HEK293 (cell line): ENCODE results near the gene RAD52.

ENCODE experiments used
- AEBP2 ChIP-seq: fragments of 450-650 bp; formaldehyde crosslinking; IDR thresholded peaks from 2 replicates; pipeline ENCODE4 v1.5.1; 2016; ENCODE audit warnings: missing biosample characterization, missing genetic modification characterization, borderline replicate concordance
- FEZF1 ChIP-seq: fragments of 450-650 bp; formaldehyde crosslinking; IDR thresholded peaks from 2 replicates; pipeline ENCODE4 v1.5.1; 2016; ENCODE audit warnings: missing biosample characterization, missing genetic modification characterization
- HIC1 ChIP-seq: fragments of 450-650 bp; formaldehyde crosslinking; IDR thresholded peaks from 2 replicates; pipeline ENCODE4 v1.5.1; 2016; ENCODE audit warnings: missing biosample characterization, missing genetic modification characterization
- HOXC10 ChIP-seq: sonication (generic); formaldehyde crosslinking; IDR thresholded peaks from 2 replicates; pipeline ENCODE4 v1.8.1; 2023; ENCODE audit warnings: mild to moderate bottlenecking, missing genetic modification reagents
- HOXD13 ChIP-seq: sonication (generic); formaldehyde crosslinking; IDR thresholded peaks from 2 replicates; pipeline ENCODE4 v1.8.0; 2022; ENCODE audit warnings: missing genetic modification reagents, borderline replicate concordance
- KLF1 ChIP-seq: fragments of 450-650 bp; formaldehyde crosslinking; IDR thresholded peaks from 2 replicates; pipeline ENCODE4 v1.5.1; 2016; ENCODE audit warnings: missing biosample characterization, missing genetic modification characterization
- KLF9 ChIP-seq: fragments of 450-650 bp; formaldehyde crosslinking; IDR thresholded peaks from 2 replicates; pipeline ENCODE4 v1.5.1; 2016; ENCODE audit warnings: missing biosample characterization, missing genetic modification characterization, low read depth
- SP7 ChIP-seq: fragments of 450-650 bp; formaldehyde crosslinking; IDR thresholded peaks from 2 replicates; pipeline ENCODE4 v1.5.1; 2016; ENCODE audit warnings: missing biosample characterization, missing genetic modification characterization
- ZBTB48 ChIP-seq: fragments of 450-650 bp; formaldehyde crosslinking; IDR thresholded peaks from 2 replicates; pipeline ENCODE4 v1.5.1; 2016; ENCODE audit warnings: missing biosample characterization, missing genetic modification characterization
- ZFHX2 ChIP-seq: fragments of 450-650 bp; formaldehyde crosslinking; conservative IDR thresholded peaks from 2 replicates; pipeline ENCODE4 v1.5.1; 2016; ENCODE audit warnings: missing biosample characterization, missing genetic modification characterization
- ZNF121 ChIP-seq: fragments of 450-650 bp; formaldehyde crosslinking; IDR thresholded peaks from 2 replicates; pipeline ENCODE4 v1.5.1; 2016; ENCODE audit warnings: missing biosample characterization, missing genetic modification characterization
- ZNF169 ChIP-seq: fragments of 450-650 bp; formaldehyde crosslinking; IDR thresholded peaks from 2 replicates; pipeline ENCODE4 v1.5.1; 2016; ENCODE audit warnings: missing biosample characterization, missing genetic modification characterization
- ZNF18 ChIP-seq: fragments of 450-650 bp; formaldehyde crosslinking; IDR thresholded peaks from 2 replicates; pipeline ENCODE4 v1.5.1; 2016; ENCODE audit warnings: missing biosample characterization, missing genetic modification characterization
- ZNF184 ChIP-seq: fragments of 450-650 bp; IDR thresholded peaks from 2 replicates; pipeline ENCODE4 v1.5.1; 2018; ENCODE audit warnings: missing biosample characterization, mild to moderate bottlenecking, missing genetic modification characterization
- ZNF23 ChIP-seq: fragments of 450-650 bp; formaldehyde crosslinking; IDR thresholded peaks from 2 replicates; pipeline ENCODE4 v1.5.1; 2016; ENCODE audit warnings: missing biosample characterization, missing genetic modification characterization, borderline replicate concordance
- ZNF311 ChIP-seq: fragments of 450-650 bp; formaldehyde crosslinking; IDR thresholded peaks from 2 replicates; pipeline ENCODE4 v1.5.1; 2017; ENCODE audit warnings: missing biosample characterization, missing genetic modification characterization, borderline replicate concordance
- ZNF362 ChIP-seq: fragments of 450-650 bp; formaldehyde crosslinking; IDR thresholded peaks from 2 replicates; pipeline ENCODE4 v1.5.1; 2016; ENCODE audit warnings: missing biosample characterization, missing genetic modification characterization
- ZNF398 ChIP-seq: fragments of 450-650 bp; formaldehyde crosslinking; IDR thresholded peaks from 2 replicates; pipeline ENCODE4 v1.5.1; 2017; ENCODE audit warnings: missing biosample characterization, missing genetic modification characterization
- ZNF404 ChIP-seq: fragments of 450-650 bp; formaldehyde crosslinking; IDR thresholded peaks from 2 replicates; pipeline ENCODE4 v1.5.1; 2017; ENCODE audit warnings: missing biosample characterization, missing genetic modification characterization
- ZNF488 ChIP-seq: fragments of 450-650 bp; formaldehyde crosslinking; IDR thresholded peaks from 2 replicates; pipeline ENCODE4 v1.5.1; 2016; ENCODE audit warnings: missing biosample characterization, missing genetic modification characterization
- ZNF549 ChIP-seq: fragments of 450-650 bp; IDR thresholded peaks from 2 replicates; pipeline ENCODE4 v1.5.1; 2018; ENCODE audit warnings: missing biosample characterization, missing genetic modification characterization, mild to moderate bottlenecking, inconsistent platforms, moderate library complexity
- ZNF610 ChIP-seq: fragments of 450-650 bp; formaldehyde crosslinking; IDR thresholded peaks from 2 replicates; pipeline ENCODE4 v1.5.1; 2016; ENCODE audit warnings: missing biosample characterization, missing genetic modification characterization, borderline replicate concordance
- ZNF658 ChIP-seq: fragments of 450-650 bp; formaldehyde crosslinking; IDR thresholded peaks from 2 replicates; pipeline ENCODE4; 2016; ENCODE audit warnings: missing biosample characterization, missing genetic modification characterization
- ZNF701 ChIP-seq: fragments of 450-650 bp; formaldehyde crosslinking; IDR thresholded peaks from 2 replicates; pipeline ENCODE4 v1.5.1; 2016; ENCODE audit warnings: missing biosample characterization, missing genetic modification characterization
- ZNF707 ChIP-seq: fragments of 450-650 bp; formaldehyde crosslinking; IDR thresholded peaks from 2 replicates; pipeline ENCODE4 v1.5.1; 2016; ENCODE audit warnings: missing biosample characterization, missing genetic modification characterization
- ZNF791 ChIP-seq: fragments of 450-650 bp; formaldehyde crosslinking; IDR thresholded peaks from 2 replicates; pipeline ENCODE4 v1.5.1; 2016; ENCODE audit warnings: missing biosample characterization, missing genetic modification characterization
- ZSCAN18 ChIP-seq: fragments of 450-650 bp; formaldehyde crosslinking; IDR thresholded peaks from 2 replicates; pipeline ENCODE4 v1.5.1; 2016; ENCODE audit warnings: missing biosample characterization, missing genetic modification characterization
- ZSCAN5A ChIP-seq: fragments of 450-650 bp; formaldehyde crosslinking; IDR thresholded peaks from 2 replicates; pipeline ENCODE4 v1.5.1; 2016; ENCODE audit warnings: missing biosample characterization, missing genetic modification characterization

RAD52 gene

GRCh38 chr12:949453-950191, at the start of gene RAD52 (continued):
- no peak for TF ChIP-seq ZSCAN5A
- peak; percentile 98 for TF ChIP-seq ZFHX2
- TF ChIP-seq ZSCAN18 (tag by site-specific recombination), result no peak
- TF ChIP-seq ZBTB48, result no peak
- TF ChIP-seq ZNF18 (tag by site-specific recombination), result peak; percentile 99
- no peak for TF ChIP-seq ZNF791 (tag by site-specific recombination)
- no peak for TF ChIP-seq ZNF404 (tag by site-specific recombination)
- TF ChIP-seq ZNF549 (tag by site-specific recombination), result no peak
- TF ChIP-seq ZNF23 (tag by site-specific recombination), result no peak
- peak; percentile 99 for TF ChIP-seq ZNF362 (tag by site-specific recombination)
- TF ChIP-seq ZNF311 (tag by site-specific recombination), result no peak
- 0 out of 2 replicates have a peak, but pooled peaks have one; percentile 20 for TF ChIP-seq ZNF184 (tag by site-specific recombination)
- TF ChIP-seq ZNF121 (tag by site-specific recombination), result no peak
- no peak for TF ChIP-seq ZNF701 (tag by site-specific recombination)
- no peak for TF ChIP-seq FEZF1
- peak; percentile 93 for TF ChIP-seq SP7
- peak; percentile 95 for TF ChIP-seq KLF9 (tag by site-specific recombination)
- TF ChIP-seq ZNF488 (tag by site-specific recombination), result no peak
- TF ChIP-seq HIC1 (tag by site-specific recombination), result no peak; the same call in 1 of the 2 replicates
- no peak for TF ChIP-seq ZNF658
- TF ChIP-seq KLF1, result peak; percentile 86
- peak; percentile 64 for TF ChIP-seq ZNF398 (tag by site-specific recombination)
- TF ChIP-seq HOXD13, result peak; percentile 71; the same call in 1 of the 2 replicates
- TF ChIP-seq ZNF169 (tag by site-specific recombination), result no peak
- TF ChIP-seq AEBP2 (tag by site-specific recombination), result no peak
- no peak for TF ChIP-seq ZNF707 (tag by site-specific recombination)
- 0 out of 2 replicates have a peak, but pooled peaks have one; percentile 40 for TF ChIP-seq HOXC10
- TF ChIP-seq ZNF610 (tag by site-specific recombination), result peak; percentile 97
